CD8-positive, alpha-beta memory T cell (primary cell): ENCODE data around the gene SLC13A3. TPM values are rescaled to one million over a fixed set of nuclear protein-coding genes. Genes with fewer than 3 reads are reported as not detected.
A peak's percentile ranks its signal among the peaks of the same experiment; 100 is the strongest.

ENCODE experiments used
- CTCF ChIA-PET: fragments of 350-600 bp; sonication (Branson Sonifier 250); formaldehyde crosslinking; loops from one replicate; lab custom pipeline; 2021; ENCODE audit warnings: antibody characterized with exemption; lab: Charles Lee
- POLR2A ChIA-PET: fragments of 350-600 bp; sonication (Branson Sonifier 250); formaldehyde crosslinking; loops from one replicate; lab custom pipeline; 2021; ENCODE audit warnings: antibody characterized with exemption; lab: Charles Lee
- DNase-seq, 5 donors: peaks; one replicate each; pipeline versions ENCODE4 v3.0.0 to v3.0.0-alpha.2; 2020 to 2022; ENCODE audit warnings: mixed read lengths in 1 of 5
- H3K27ac ChIP-seq: one replicate; pipeline ENCODE4 v1.7.0; 2013; ENCODE audit warnings: low read depth, mild to moderate bottlenecking, low read length, moderate library complexity
- H3K27me3 ChIP-seq: 2 replicates; pipeline ENCODE4 v1.7.0; 2013; ENCODE audit warnings: low read length, mild to moderate bottlenecking; ENCODE audit not compliant: insufficient read depth, poor library complexity, severe bottlenecking
- H3K36me3 ChIP-seq: 2 replicates; pipeline ENCODE4 v1.7.0; 2013; ENCODE audit warnings: mild to moderate bottlenecking, low read length, moderate library complexity; ENCODE audit not compliant: insufficient read depth
- H3K4me1 ChIP-seq: 2 replicates; pipeline ENCODE4 v1.7.0; 2013; ENCODE audit warnings: mild to moderate bottlenecking, low read length, moderate library complexity; ENCODE audit not compliant: insufficient read depth
- H3K4me3 ChIP-seq: 2 replicates; pipeline ENCODE4 v1.7.0; 2013; ENCODE audit warnings: mild to moderate bottlenecking, low read length
- H3K9me3 ChIP-seq: 2 replicates; pipeline ENCODE4 v1.7.0; 2013; ENCODE audit warnings: mild to moderate bottlenecking, low read length
- H3K27ac Mint-ChIP-seq, 8 donors: one replicate each; pipeline ENCODE4 v1.8.0; 2020 to 2021; ENCODE audit warnings: mixed read lengths in 8 of 8, mild to moderate bottlenecking in 6 of 8, inconsistent platforms in 3 of 8, moderate library complexity in 3 of 8
- H3K27me3 Mint-ChIP-seq, 2 donors: one replicate each; pipeline ENCODE4 v1.8.0; 2020 to 2021; ENCODE audit warnings: mixed read lengths in 2 of 2, mild to moderate bottlenecking in 1 of 2, moderate library complexity in 1 of 2
- H3K36me3 Mint-ChIP-seq, 3 donors: one replicate each; pipeline ENCODE4 v1.8.0; 2020 to 2021; ENCODE audit warnings: mixed read lengths in 3 of 3, inconsistent platforms in 1 of 3, mild to moderate bottlenecking in 1 of 3
- H3K4me1 Mint-ChIP-seq, 3 donors: one replicate each; pipeline ENCODE4 v1.8.0; 2020 to 2021; ENCODE audit warnings: mixed read lengths in 3 of 3, inconsistent platforms in 1 of 3, mild to moderate bottlenecking in 1 of 3
- H3K4me3 Mint-ChIP-seq, 7 donors: one replicate each; pipeline ENCODE4 v1.8.0; 2020 to 2021; ENCODE audit warnings: mixed read lengths in 7 of 7, mild to moderate bottlenecking in 6 of 7, moderate library complexity in 4 of 7, inconsistent platforms in 2 of 7
- H3K9me3 Mint-ChIP-seq, 5 donors: one replicate each; pipeline ENCODE4 v1.8.0; 2020 to 2022; ENCODE audit warnings: mixed read lengths in 5 of 5, mild to moderate bottlenecking in 3 of 5, moderate library complexity in 2 of 5, inconsistent platforms in 1 of 5
- polyA plus RNA-seq: library from polyadenylated mRNA; unstranded; fragments of 300-500 nt; fragmentation: Illumina TruSeq; gene quantifications from one replicate; pipeline ENCODE4 v1.2.3, GENCODE V29; 2021
- total RNA-seq, 2 experiments: library from RNA; stranded (reverse); gene quantifications; one replicate each; pipeline ENCODE4 v1.2.3, GENCODE V29; 2021

The SLC13A3 gene
- total and polyA plus RNA-seq, 3 experiments from 2014 or later = 0.11 TPM; not detected in 2

DNA sequence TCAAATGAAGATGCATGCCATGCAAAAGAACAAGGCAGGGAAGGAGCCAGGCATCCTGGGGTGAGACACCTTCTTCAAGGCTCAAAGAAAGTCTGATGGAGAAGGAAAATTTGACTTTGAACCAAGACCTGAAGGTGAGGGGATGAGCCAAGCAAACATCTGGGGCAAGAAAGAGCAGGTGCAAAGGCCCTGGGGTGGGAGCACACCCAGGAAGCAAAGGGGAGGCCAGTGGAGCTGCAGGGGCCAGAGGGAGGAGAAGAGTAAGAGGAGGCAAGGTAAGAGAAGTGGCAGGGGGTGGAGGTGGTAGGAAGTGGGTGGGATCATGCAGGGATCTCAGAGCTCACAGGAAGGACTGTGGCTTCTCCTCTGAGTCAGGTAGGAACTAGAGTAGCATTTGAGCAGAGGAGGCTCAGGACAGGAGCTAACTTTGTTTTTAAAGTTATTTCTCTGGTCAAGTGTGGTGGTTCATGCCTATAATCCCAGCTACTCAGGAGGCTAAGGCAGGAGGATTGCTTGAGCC lies 49.6 kb downstream of the SLC13A3 start:
- CTCF ChIA-PET = no interaction called here
- H3K27me3 ChIP-seq = no peaks in the 10 kb centered on the region
- no peaks in the 10 kb centered on the region for H3K4me1 Mint-ChIP-seq
- H3K27me3 Mint-ChIP-seq = peaks cover 6 to 11% of the 10 kb centered on the region in 2 donors
- no peaks in the 10 kb centered on the region for H3K9me3 Mint-ChIP-seq
- no peak overlapping the region for H3K27ac ChIP-seq
- no peak for DNase-seq
- POLR2A ChIA-PET = no interaction called here
- H3K4me3 Mint-ChIP-seq = no peak overlapping the region
- no peaks in the 10 kb centered on the region for H3K36me3 ChIP-seq
- H3K4me1 ChIP-seq = no peaks in the 10 kb centered on the region
- H3K36me3 Mint-ChIP-seq = peaks cover 0 to 7% (median 0%) of the 10 kb centered on the region in 3 donors
- H3K9me3 ChIP-seq = no peaks in the 10 kb centered on the region
- H3K27ac Mint-ChIP-seq = peak overlapping the region in 1 of 8 donors; percentile 4
- no peak overlapping the region for H3K4me3 ChIP-seq

DNA sequence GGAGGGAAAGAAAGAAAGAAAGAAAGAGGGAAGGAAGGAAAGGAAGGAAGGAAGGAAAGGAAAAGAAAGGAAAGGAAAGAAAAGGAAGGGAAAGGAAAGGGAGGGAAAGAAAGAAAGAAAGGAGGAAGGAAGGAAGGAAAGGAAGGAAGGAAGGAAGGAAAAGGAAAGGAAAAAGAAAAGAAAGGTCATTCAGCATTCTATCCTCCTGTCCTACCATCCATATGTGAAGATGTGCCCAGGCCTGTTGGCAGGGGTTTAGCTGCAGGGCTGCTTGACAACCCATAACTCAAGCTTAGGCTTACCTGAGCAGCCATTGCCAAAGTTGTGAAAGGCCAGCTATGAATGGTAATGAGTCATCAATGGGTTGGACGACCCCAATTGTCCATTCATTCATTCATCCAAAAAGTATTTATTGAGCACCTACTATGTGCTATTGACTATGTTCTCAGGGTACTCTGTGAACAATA lies 50.9 kb downstream of the SLC13A3 start:
- CTCF ChIA-PET = no interaction called here

DNA sequence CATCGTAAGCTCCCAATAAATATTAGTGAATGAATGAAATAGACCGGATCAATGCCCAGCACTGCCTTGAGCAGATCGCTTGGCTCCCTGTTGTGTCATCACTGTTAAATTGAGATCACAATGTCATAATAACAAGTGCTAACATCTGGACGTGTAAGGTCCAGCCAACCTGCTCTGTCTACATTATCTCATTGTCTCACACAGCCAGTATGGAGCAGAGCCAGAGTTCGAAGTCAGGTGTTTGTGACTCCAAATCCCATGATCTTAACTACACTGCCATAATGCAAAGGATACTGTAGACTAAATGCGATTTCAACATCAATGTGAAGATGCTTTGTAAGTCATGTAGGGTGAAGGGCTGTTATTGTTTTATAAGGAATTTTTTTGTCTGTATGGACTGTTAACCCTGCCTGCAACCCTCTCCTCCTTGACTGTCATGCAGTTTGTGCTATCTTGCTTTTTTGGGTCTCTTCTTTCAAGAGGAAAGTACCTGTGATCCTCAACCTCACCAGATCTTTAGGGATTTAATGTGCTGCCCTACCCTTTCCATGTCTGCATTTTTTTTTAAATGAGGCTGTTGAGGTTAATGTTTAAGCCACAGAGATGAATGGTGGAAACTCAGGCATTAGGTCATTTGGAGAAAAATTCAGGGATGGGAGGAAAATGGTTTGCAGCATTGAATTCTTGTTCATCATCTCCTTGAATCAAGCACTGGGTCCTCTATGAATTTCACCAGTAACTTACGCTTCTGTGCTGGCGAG lies 51.9 kb downstream of the SLC13A3 start:
- ChIA-PET CTCF (no interaction called here), POLR2A (no interaction called here)
- Mint-ChIP-seq H3K27me3 (peaks cover 6 to 23% of the 10 kb centered on the region in 2 donors), H3K4me1 (no peaks in the 10 kb centered on the region), H3K4me3 (no peak overlapping the region), H3K36me3 (peaks cover 0 to 7% (median 0%) of the 10 kb centered on the region in 3 donors), H3K9me3 (no peaks in the 10 kb centered on the region), H3K27ac (no peak overlapping the region)
- H3K4me1 ChIP-seq = no peaks in the 10 kb centered on the region
- H3K27me3 ChIP-seq = no peaks in the 10 kb centered on the region
- DNase-seq = no peak
- H3K9me3 ChIP-seq = no peaks in the 10 kb centered on the region
- H3K4me3 ChIP-seq = no peak overlapping the region
- no peak overlapping the region for H3K27ac ChIP-seq
- no peaks in the 10 kb centered on the region for H3K36me3 ChIP-seq

More for the DNA sequence above, 50.9 kb downstream of the SLC13A3 start:
- Histone ChIP-seq H3K9me3 (no peaks in the 10 kb centered on the region), H3K4me3 (no peak overlapping the region), H3K27ac (no peak overlapping the region), H3K36me3 (no peaks in the 10 kb centered on the region), H3K27me3 (no peaks in the 10 kb centered on the region), H3K4me1 (no peaks in the 10 kb centered on the region)
- Mint-ChIP-seq H3K27ac (no peak overlapping the region), H3K4me1 (no peaks in the 10 kb centered on the region), H3K36me3 (peaks cover 0 to 7% (median 0%) of the 10 kb centered on the region in 3 donors), H3K9me3 (no peaks in the 10 kb centered on the region), H3K27me3 (peaks cover 6 to 23% of the 10 kb centered on the region in 2 donors), H3K4me3 (no peak overlapping the region)
- no peak for DNase-seq
- POLR2A ChIA-PET = no interaction called here

DNA sequence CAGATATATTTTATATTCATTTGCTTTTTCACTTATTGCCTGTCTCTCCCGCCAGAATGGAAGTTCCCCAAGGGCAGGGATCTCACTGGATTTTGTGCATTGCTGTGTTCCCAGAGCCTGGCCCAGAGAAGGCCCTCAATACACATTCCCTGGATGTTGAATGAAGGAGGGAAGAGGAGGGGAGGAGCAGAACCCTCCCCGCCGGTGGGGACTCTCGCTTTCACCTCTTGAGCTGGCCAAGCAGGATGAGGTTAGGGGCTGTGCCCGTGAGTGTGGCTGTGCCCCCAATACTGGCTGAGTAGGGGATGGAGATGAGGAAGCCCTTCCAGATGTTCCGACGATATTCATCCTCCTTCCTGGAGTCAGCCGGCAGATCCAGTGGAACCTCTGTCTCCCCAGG lies 55.3 kb downstream of the SLC13A3 start:
- POLR2A ChIA-PET = no interaction called here

DNA sequence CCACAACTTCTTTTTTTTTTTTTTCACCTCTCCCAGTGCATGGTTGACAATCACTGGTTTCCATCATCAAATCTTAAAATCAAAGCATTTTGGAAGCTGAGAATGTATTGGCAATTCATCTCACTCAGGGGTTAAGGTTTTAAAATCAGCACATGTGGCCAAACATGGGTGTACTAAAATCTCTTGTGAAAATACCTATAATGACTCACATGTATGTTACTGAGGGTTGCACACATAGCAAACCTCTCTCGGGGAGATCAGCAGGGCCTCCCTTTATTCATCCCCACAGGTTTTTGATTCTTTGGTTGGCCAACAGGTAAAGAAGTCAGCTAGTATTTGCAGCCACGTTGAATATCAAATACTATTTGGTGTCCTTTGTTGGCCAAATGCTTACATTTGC lies 56.5 kb downstream of the SLC13A3 start:
- no peaks in the 10 kb centered on the region for H3K4me1 ChIP-seq
- Mint-ChIP-seq H3K4me1 (no peaks in the 10 kb centered on the region), H3K27ac (no peak overlapping the region), H3K4me3 (no peak overlapping the region), H3K27me3 (peaks cover 1 to 21% of the 10 kb centered on the region in 2 donors), H3K36me3 (no peaks in the 10 kb centered on the region), H3K9me3 (no peaks in the 10 kb centered on the region)
- no peak overlapping the region for H3K27ac ChIP-seq
- ChIA-PET CTCF (no interaction called here), POLR2A (no interaction called here)
- H3K36me3 ChIP-seq = no peaks in the 10 kb centered on the region
- H3K9me3 ChIP-seq = no peaks in the 10 kb centered on the region
- H3K27me3 ChIP-seq = no peaks in the 10 kb centered on the region
- no peak for DNase-seq
- no peak overlapping the region for H3K4me3 ChIP-seq

More for the DNA sequence above, 55.3 kb downstream of the SLC13A3 start:
- Histone ChIP-seq H3K27me3 (no peaks in the 10 kb centered on the region), H3K4me3 (no peak overlapping the region), H3K27ac (no peak overlapping the region), H3K9me3 (no peaks in the 10 kb centered on the region), H3K36me3 (no peaks in the 10 kb centered on the region), H3K4me1 (no peaks in the 10 kb centered on the region)
- H3K4me3 Mint-ChIP-seq = no peak overlapping the region
- CTCF ChIA-PET = no interaction called here
- no peak overlapping the region for H3K27ac Mint-ChIP-seq
- H3K36me3 Mint-ChIP-seq = peaks cover 0 to 4% (median 0%) of the 10 kb centered on the region in 3 donors
- no peaks in the 10 kb centered on the region for H3K4me1 Mint-ChIP-seq
- no peak for DNase-seq
- H3K27me3 Mint-ChIP-seq = peaks cover 4 to 25% of the 10 kb centered on the region in 2 donors
- no peaks in the 10 kb centered on the region for H3K9me3 Mint-ChIP-seq

DNA sequence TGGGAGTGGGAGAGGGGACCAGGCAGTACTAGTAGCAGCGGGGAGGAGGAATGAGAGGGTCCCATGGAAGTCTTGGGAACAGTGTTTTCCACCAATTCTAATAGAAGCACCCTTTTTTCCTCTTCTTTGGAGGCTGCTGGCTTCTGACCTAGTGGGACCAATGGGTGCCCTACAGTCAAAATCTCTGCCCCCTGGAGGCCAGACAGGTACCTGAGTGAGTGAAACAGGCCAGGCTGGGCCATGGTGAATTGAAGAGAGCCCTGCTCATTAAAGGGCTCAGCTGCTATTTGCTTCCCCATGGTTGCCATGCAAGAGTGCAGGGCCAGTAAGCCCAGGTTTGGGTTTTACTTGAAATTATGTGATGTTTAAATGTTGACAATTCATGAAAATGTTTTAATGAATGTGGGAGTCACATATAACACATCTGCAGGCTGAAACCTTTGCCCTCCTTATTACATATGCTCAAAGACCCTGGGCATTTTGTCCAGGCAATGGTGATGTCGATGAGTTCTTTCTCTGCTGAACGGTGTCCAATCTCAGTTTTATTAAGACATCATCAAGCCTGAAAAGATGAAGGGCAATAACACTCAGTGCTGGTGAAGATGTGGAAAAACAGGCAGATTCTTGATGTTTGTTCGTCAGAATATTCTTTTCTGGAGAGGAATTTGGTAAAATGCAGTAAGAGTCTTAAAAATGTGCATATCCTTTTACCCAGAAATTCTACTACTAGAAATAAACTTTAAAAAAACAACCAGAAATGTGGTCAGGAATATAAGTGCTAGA lies 58.5 kb downstream of the SLC13A3 start:
- Mint-ChIP-seq H3K36me3 (no peaks in the 10 kb centered on the region), H3K4me3 (no peak overlapping the region), H3K9me3 (no peaks in the 10 kb centered on the region), H3K27me3 (peaks cover 0 to 15% of the 10 kb centered on the region in 2 donors), H3K4me1 (peaks cover 6 to 8% (median 7%) of the 10 kb centered on the region in 3 donors), H3K27ac (no peak overlapping the region)
- no peaks in the 10 kb centered on the region for H3K27me3 ChIP-seq
- H3K27ac ChIP-seq = no peak overlapping the region
- no peak for DNase-seq
- H3K36me3 ChIP-seq = no peaks in the 10 kb centered on the region
- POLR2A ChIA-PET = no interaction called here
- no peaks in the 10 kb centered on the region for H3K4me1 ChIP-seq
- CTCF ChIA-PET = no interaction called here
- H3K4me3 ChIP-seq = no peak overlapping the region
- no peaks in the 10 kb centered on the region for H3K9me3 ChIP-seq

DNA sequence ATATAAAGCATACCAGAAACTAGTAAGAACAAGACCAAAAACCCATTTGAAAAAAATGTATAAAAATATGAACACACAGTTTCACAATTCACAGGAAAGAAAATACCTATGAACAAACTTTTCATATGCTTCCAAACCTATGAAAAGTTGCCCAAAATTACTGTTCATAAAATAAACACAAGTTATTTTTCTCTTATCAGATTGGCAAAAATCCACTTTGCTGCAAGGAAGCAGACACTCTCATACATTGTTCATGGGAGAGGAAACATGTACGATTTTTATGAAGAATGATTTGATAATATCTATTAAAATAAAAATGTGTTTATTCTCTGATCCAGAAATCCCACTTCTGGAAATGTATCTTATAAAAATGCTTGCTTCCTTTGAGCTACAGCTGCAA lies 60.8 kb downstream of the SLC13A3 start:
- no peaks in the 10 kb centered on the region for H3K4me1 ChIP-seq
- peaks cover 0 to 5% of the 10 kb centered on the region in 2 donors for H3K27me3 Mint-ChIP-seq
- CTCF ChIA-PET = no interaction called here

More for the DNA sequence above, 60.8 kb downstream of the SLC13A3 start:
- POLR2A ChIA-PET = no interaction called here
- no peaks in the 10 kb centered on the region for H3K27me3 ChIP-seq
- Mint-ChIP-seq H3K4me1 (peaks cover 6 to 8% (median 7%) of the 10 kb centered on the region in 3 donors), H3K9me3 (no peaks in the 10 kb centered on the region), H3K27ac (no peak overlapping the region), H3K36me3 (no peaks in the 10 kb centered on the region), H3K4me3 (no peak overlapping the region)
- H3K36me3 ChIP-seq = no peaks in the 10 kb centered on the region
- H3K4me3 ChIP-seq = no peak overlapping the region
- H3K27ac ChIP-seq = no peak overlapping the region
- DNase-seq = no peak
- no peaks in the 10 kb centered on the region for H3K9me3 ChIP-seq
